H1 (cell line): ENCODE data around the gene PDE2A. TPM values are rescaled to one million over a fixed set of nuclear protein-coding genes. Genes with fewer than 3 reads are reported as not detected.

Experiments used
- CTCF ChIA-PET: fragments of 300-600 bp; sonication (Branson Sonifier 250); formaldehyde crosslinking; loops from one replicate; lab custom pipeline; 2021; ENCODE audit not compliant: partially characterized antibody; lab: Charles Lee
- POLR2A ChIA-PET: fragments of 300-600 bp; sonication (Branson Sonifier 250); formaldehyde crosslinking; loops from one replicate; lab custom pipeline; 2021; ENCODE audit warnings: inconsistent platforms; ENCODE audit not compliant: partially characterized antibody; lab: Charles Lee
- DNase-seq, 2 experiments: peaks; one replicate each; pipeline versions ENCODE4 v3.0.0 to v3.0.0-alpha.2; 2010 to 2022; ENCODE audit warnings: low spot score in 2 of 2, low read depth in 1 of 2, mixed read lengths in 1 of 2
- FAIRE-seq: peaks from 2 replicates; lab custom pipeline; 2011; peaks lifted over from hg19 to GRCh38; lab: Jason Lieb, UNC
- H2AFZ ChIP-seq: 2 replicates; pipeline ENCODE4 v1.8.1; 2012; ENCODE audit warnings: low read length, inconsistent platforms
- H2AK5ac ChIP-seq: 2 replicates; pipeline ENCODE4 v1.6.1; 2013; ENCODE audit warnings: low read depth, low read length
- H2BK120ac ChIP-seq: replicated peaks from 2 replicates; pipeline ENCODE3; 2013; ENCODE audit warnings: low read depth, low read length, inconsistent platforms
- H2BK12ac ChIP-seq: 2 replicates; pipeline ENCODE4 v1.6.1; 2013; ENCODE audit warnings: low read depth, low read length
- H2BK15ac ChIP-seq: 2 replicates; pipeline ENCODE4 v1.6.1; 2013; ENCODE audit warnings: low read length
- H2BK20ac ChIP-seq: 2 replicates; pipeline ENCODE4 v1.6.1; 2013; ENCODE audit warnings: low read length
- H2BK5ac ChIP-seq: 2 replicates; pipeline ENCODE4 v1.6.1; 2013; ENCODE audit warnings: low read depth, low read length
- H3K14ac ChIP-seq: 2 replicates; pipeline ENCODE4 v1.6.1; 2013; ENCODE audit warnings: inconsistent platforms; ENCODE audit not compliant: insufficient read length
- H3K18ac ChIP-seq: 2 replicates; pipeline ENCODE4 v1.6.1; 2013; ENCODE audit warnings: low read length; ENCODE audit errors: extremely low read depth
- H3K23ac ChIP-seq: 2 replicates; pipeline ENCODE4 v1.6.1; 2013; ENCODE audit warnings: inconsistent platforms; ENCODE audit not compliant: insufficient read length
- H3K23me2 ChIP-seq: 2 replicates; pipeline ENCODE4 v1.6.1; 2013; ENCODE audit warnings: low read depth, low read length
- H3K27ac ChIP-seq: 2 replicates; pipeline ENCODE4 v1.6.1; 2011; ENCODE audit warnings: low read depth, low read length, inconsistent platforms
- H3K27me3 ChIP-seq, 4 experiments: replicated peaks in 1 of 4; 1 replicate in 1 of 4; 2 replicates in 3 of 4; pipeline versions ENCODE4 v1.6.1 to v1.8.1; 2011 to 2013; ENCODE audit warnings: low read length in 3 of 4, mild to moderate bottlenecking in 3 of 4, inconsistent platforms in 2 of 4, mixed read lengths in 2 of 4, moderate library complexity in 1 of 4; ENCODE audit not compliant: control insufficient read depth in 3 of 4, insufficient read depth in 3 of 4; ENCODE audit errors: extremely low read depth in 1 of 4
- H3K36me3 ChIP-seq, 4 experiments: 2 replicates each; pipeline versions ENCODE4 v1.6.1 to v1.8.1; 2011 to 2013; ENCODE audit warnings: mild to moderate bottlenecking in 4 of 4, low read length in 3 of 4, moderate library complexity in 2 of 4, control low read depth in 1 of 4, inconsistent platforms in 1 of 4; ENCODE audit not compliant: insufficient read depth in 4 of 4, control insufficient read depth in 2 of 4
- H3K4ac ChIP-seq: replicated peaks from 2 replicates; pipeline ENCODE3; 2013; ENCODE audit warnings: low read length, low read depth, mixed read lengths, inconsistent platforms; ENCODE audit not compliant: insufficient read length
- H3K4me1 ChIP-seq, 4 experiments: replicated peaks in 1 of 4; 1 replicate in 1 of 4; 2 replicates in 3 of 4; pipeline versions ENCODE4 v1.6.1 to v1.8.1; 2011 to 2013; ENCODE audit warnings: low read length in 3 of 4, inconsistent platforms in 2 of 4, mixed read lengths in 1 of 4; ENCODE audit not compliant: insufficient read depth in 4 of 4, control insufficient read depth in 3 of 4
- H3K4me2 ChIP-seq, 2 experiments: 2 replicates each; pipeline versions ENCODE4 v1.6.1 to v1.8.1; 2011 to 2013; ENCODE audit warnings: low read depth in 2 of 2, low read length in 2 of 2, control low read depth in 1 of 2, inconsistent platforms in 1 of 2, mild to moderate bottlenecking in 1 of 2; ENCODE audit not compliant: insufficient read depth in 1 of 2
- H3K4me3 ChIP-seq, 4 experiments: fragments of 200-600, 300-600 bp in 1 of 4; sonication (generic), shearing (Covaris generic), sonication (Bioruptor Twin) in 1 of 4; 2 replicates each; pipeline versions ENCODE4 v1.5.1 to v1.8.1; 2011 to 2016; ENCODE audit warnings: low read length in 4 of 4, low read depth in 3 of 4, control low read depth in 2 of 4, inconsistent platforms in 2 of 4, mild to moderate bottlenecking in 2 of 4, mixed read lengths in 1 of 4, moderate library complexity in 1 of 4; ENCODE audit not compliant: insufficient read depth in 2 of 4; ENCODE audit errors: extremely low read depth in 1 of 4
- H3K56ac ChIP-seq: replicated peaks from 2 replicates; pipeline ENCODE3; 2013; ENCODE audit warnings: low read depth, mild to moderate bottlenecking, mixed read lengths, low read length, inconsistent platforms; ENCODE audit not compliant: insufficient read length
- H3K79me1 ChIP-seq: 2 replicates; pipeline ENCODE4 v1.6.1; 2013; ENCODE audit warnings: low read depth, low read length, control low read depth
- H3K79me2 ChIP-seq, 2 experiments: 2 replicates each; pipeline versions ENCODE4 v1.6.1 to v1.8.1; 2012 to 2013; ENCODE audit warnings: low read length in 2 of 2, mild to moderate bottlenecking in 2 of 2, inconsistent platforms in 1 of 2; ENCODE audit not compliant: insufficient read depth in 2 of 2, control insufficient read depth in 1 of 2
- H3K9ac ChIP-seq, 4 experiments: replicated peaks in 1 of 4; 1 replicate in 1 of 4; 2 replicates in 3 of 4; pipeline versions ENCODE4 v1.6.1 to v1.8.1; 2011 to 2013; ENCODE audit warnings: low read depth in 3 of 4, low read length in 3 of 4, control low read depth in 2 of 4, mild to moderate bottlenecking in 2 of 4, moderate library complexity in 2 of 4, inconsistent platforms in 1 of 4; ENCODE audit errors: extremely low read depth in 1 of 4
- H3K9me3 ChIP-seq, 2 experiments: 2 replicates each; pipeline versions ENCODE4 v1.6.1 to v1.8.1; 2012 to 2013; ENCODE audit warnings: mild to moderate bottlenecking in 2 of 2, moderate library complexity in 2 of 2, control low read depth in 1 of 2, inconsistent platforms in 1 of 2, low read depth in 1 of 2, low read length in 1 of 2, mixed read lengths in 1 of 2; ENCODE audit not compliant: insufficient read depth in 2 of 2
- H4K20me1 ChIP-seq, 2 experiments: replicated peaks in 1 of 2; 2 replicates each; pipeline versions ENCODE3 to v1.8.1; 2011 to 2013; ENCODE audit warnings: inconsistent platforms in 2 of 2, low read length in 2 of 2, mild to moderate bottlenecking in 1 of 2; ENCODE audit not compliant: insufficient read depth in 2 of 2, control insufficient read depth in 1 of 2
- H4K5ac ChIP-seq: 2 replicates; pipeline ENCODE4 v1.6.1; 2013; ENCODE audit warnings: low read length, low read depth, mixed read lengths, inconsistent platforms; ENCODE audit not compliant: insufficient read length
- H4K8ac ChIP-seq: 2 replicates; pipeline ENCODE4 v1.8.0; 2013; ENCODE audit warnings: mild to moderate bottlenecking, moderate library complexity, low read length, inconsistent platforms; ENCODE audit not compliant: insufficient read depth; ENCODE audit errors: extremely low read depth
- H4K91ac ChIP-seq: replicated peaks from 2 replicates; pipeline ENCODE3; 2013; ENCODE audit warnings: low read length, mixed read lengths, inconsistent platforms; ENCODE audit not compliant: insufficient read length
- ASH2L ChIP-seq: fragments of 200-600, 300-600 bp; sonication (generic); IDR thresholded peaks from one replicate; pipeline ENCODE4 v1.7.1; 2017; ENCODE audit warnings: low read length
- BRCA1 ChIP-seq: IDR thresholded peaks from 2 replicates; pipeline ENCODE4 v1.6.1; 2012; ENCODE audit warnings: low read depth, low read length, improper control_type of control experiment
- CHD1 ChIP-seq: IDR thresholded peaks from 2 replicates; pipeline ENCODE4 v1.6.1; 2012; ENCODE audit warnings: low read depth, low read length, improper control_type of control experiment
- EZH2 ChIP-seq: fragments of 200-600 bp; sonication (generic); IDR thresholded peaks from 2 replicates; pipeline ENCODE4 v1.7.1; 2012; ENCODE audit warnings: low read depth, mild to moderate bottlenecking, moderate library complexity, low read length, inconsistent platforms; ENCODE audit not compliant: severe bottlenecking
- FOSL1 ChIP-seq: IDR thresholded peaks from 2 replicates; pipeline ENCODE4 v1.6.1; 2011; ENCODE audit warnings: mild to moderate bottlenecking, low read depth, low read length, moderate library complexity; ENCODE audit not compliant: insufficient read depth
- TAF1 ChIP-seq: IDR thresholded peaks from 2 replicates; pipeline ENCODE4 v1.6.1; 2011; ENCODE audit warnings: mild to moderate bottlenecking, low read depth, low read length
- TEAD4 ChIP-seq: IDR thresholded peaks from 2 replicates; pipeline ENCODE4 v1.6.1; 2012; ENCODE audit warnings: low read depth, low read length, inconsistent platforms, mixed read lengths
- USF2 ChIP-seq: IDR thresholded peaks from 2 replicates; pipeline ENCODE4 v1.6.1; 2011; ENCODE audit warnings: low read length, improper control_type of control experiment
- WGBS, 2 experiments: shearing (Covaris generic) in 1 of 2; methylation state at CpG; one replicate each; pipeline versions ENCODE4 v1.1.6 to v1.1.7; 2013 to 2015; ENCODE audit warnings: low lambda C conversion rate in 2 of 2, mixed read lengths in 2 of 2, inconsistent platforms in 1 of 2, low coverage in 1 of 2, missing lambda C conversion rate in 1 of 2; ENCODE audit not compliant: insufficient replicate concordance in 2 of 2, insufficient coverage in 1 of 2, insufficient read length in 1 of 2; ENCODE audit errors: extremely low coverage in 1 of 2, missing lambda C conversion rate in 1 of 2; 5-methylcytosine and 5-hydroxymethylcytosine counted together
- polyA plus RNA-seq, 7 experiments: library from polyadenylated mRNA; depleted of rRNA in 3 of 7; stranded (reverse) in 5 of 7; unstranded in 2 of 7; fragments of >200 nt in 5 of 7; fragments of 200-250 nt in 2 of 7; gene quantifications; 1 replicate in 5 of 7; 2 replicates in 1 of 7; 4 replicates in 1 of 7; pipeline versions ENCODE4 v1.2.1 to v1.2.3, GENCODE V29; 2011 to 2013; ENCODE audit warnings: missing spikeins in 2 of 7, mixed read lengths in 2 of 7
- total RNA-seq: library from RNA; stranded (reverse); fragmentation: NEBNext Ultra II Directional; extraction: Animal tissue kit (Norgen Biotek cat#: 25700); gene quantifications from 2 replicates; pipeline ENCODE4 v1.2.1, GENCODE V29; 2021

The PDE2A gene
- total and polyA plus RNA-seq, 2 of the 8 experiments (the other 6 are each of a cell fraction or from before 2014, with no cell fraction given) = 3.4 to 7.1 TPM

- no peak overlapping the region for H2AK5ac ChIP-seq
- no peak overlapping the region for H2BK15ac ChIP-seq
- no peak overlapping the region for H3K56ac ChIP-seq
- H3K4me1 ChIP-seq = peaks cover 0 to 6% (median 3%) of the 10 kb centered on the region in 4 experiments; a peak in 1 of 7 replicates
- TF ChIP-seq EZH2 (no peak), ASH2L (no peak), USF2 (no peak), BRCA1 (no peak), CHD1 (no peak), FOSL1 (no peak), TAF1 (no peak), TEAD4 (no peak)
- TF ChIP-seq, all 59 proteins: peak for 0
- no peak overlapping the region for H2AFZ ChIP-seq
- no peaks in the 10 kb centered on the region for H3K79me2 ChIP-seq
- no peak overlapping the region for H3K4ac ChIP-seq
- no peak overlapping the region for H3K27ac ChIP-seq
- H2BK20ac ChIP-seq = no peak overlapping the region
- no peak overlapping the region for H2BK5ac ChIP-seq
- H3K4me2 ChIP-seq = no peak overlapping the region
- no peak overlapping the region for H4K5ac ChIP-seq
- no peaks in the 10 kb centered on the region for H3K9me3 ChIP-seq
- ChIA-PET CTCF (interaction anchor here (21.9 kb wide), 1 partner anchor 19 kb away, joined by 624 read pairs; no protein-coding TSS in a partner anchor), POLR2A (no interaction called here)
- no peak overlapping the region for H4K8ac ChIP-seq
- no peaks in the 10 kb centered on the region for H4K20me1 ChIP-seq
- WGBS, 2 experiments = 84% methylated on average over 8 of the region's 8 CpGs; no CpG with 5 or more reads in 1 of the 2 experiments
- H3K14ac ChIP-seq = no peak overlapping the region
- H3K4me3 ChIP-seq = no peak overlapping the region
- no peaks in the 10 kb centered on the region; a peak in 1 of 8 replicates for H3K36me3 ChIP-seq
- no peak overlapping the region for H4K91ac ChIP-seq
- FAIRE-seq = no peak
- H3K18ac ChIP-seq = no peak overlapping the region
- H2BK12ac ChIP-seq = no peak overlapping the region
- no peak overlapping the region for H2BK120ac ChIP-seq
- H3K23me2 ChIP-seq = no peaks in the 10 kb centered on the region
- H3K27me3 ChIP-seq = peaks cover 0 to 5% (median 0%) of the 10 kb centered on the region in 4 experiments; a peak in 1 of 7 replicates
- no peak overlapping the region for H3K23ac ChIP-seq
- H3K79me1 ChIP-seq = no peaks in the 10 kb centered on the region
- H3K9ac ChIP-seq = no peak overlapping the region
- DNase-seq = no peak
These were observed 55.4 kb downstream of the PDE2A start for GRCh38 chr11:72618803-72619202.
